ENCODE results near the gene SLC9A9. TPM values are rescaled to one million over a fixed set of nuclear protein-coding genes. Genes with fewer than 3 reads are reported as not detected.

Gene SLC9A9
- total and polyA plus RNA-seq, 12 donors = 1.3 to 8.4 (median 3.0) TPM

- no peaks in the 10 kb centered on the region for H3K9me3 ChIP-seq
- no peak for TF ChIP-seq CTCF (IDR thresholded peaks at IDR 0.05)
Observed at GRCh38 chr3:143850877-143851276, 2.6 kb upstream of the SLC9A9 start.

GRCh38 chr3:143849854-143850549 is 1.7 kb upstream of the SLC9A9 start:
- intact Hi-C loops (cut with DNase I) = loop anchor here in 1 of 10 donors (10.0 kb wide), 1 partner anchor 75 kb away; no protein-coding TSS in a partner anchor
- ATAC-seq = peak in 6 of 8 donors; percentile 37 to 81 (median 55)
- Histone ChIP-seq H3K36me3 (no peaks in the 10 kb centered on the region), H3K27me3 (no peaks in the 10 kb centered on the region), H3K9me3 (no peaks in the 10 kb centered on the region), H3K27ac (peak overlapping the region in 1 of 10 donors; percentile 32), H3K4me3 (no peak overlapping the region), H3K4me1 (peaks cover 0 to 46% (median 4%) of the 10 kb centered on the region in 9 donors)
- DNase-seq = no peak
- TF ChIP-seq CTCF (IDR thresholded peaks at IDR 0.05) = no peak
- 30 to 42% methylated on average over 4 of the region's 4 CpGs for WGBS, 2 donors

More at GRCh38 chr3:143850877-143851276, 2.6 kb upstream of the SLC9A9 start:
- intact Hi-C loops (cut with DNase I) = no loop called here
- H3K4me1 ChIP-seq = peaks cover 0 to 44% (median 4%) of the 10 kb centered on the region in 9 donors
- no peak overlapping the region for H3K27ac ChIP-seq
- H3K27me3 ChIP-seq = no peaks in the 10 kb centered on the region
- H3K36me3 ChIP-seq = no peaks in the 10 kb centered on the region
- H3K4me3 ChIP-seq = no peak overlapping the region
- no peak for ATAC-seq
- DNase-seq = no peak

- no peak for TF ChIP-seq CTCF (IDR thresholded peaks at IDR 0.05)
- peaks cover 0 to 46% (median 4%) of the 10 kb centered on the region in 9 donors for H3K4me1 ChIP-seq
- no peaks in the 10 kb centered on the region for H3K36me3 ChIP-seq
- DNase-seq = no peak
- whole genome bisulfite sequencing, 2 donors = 60 to 64% methylated on average over 2 of the region's 2 CpGs
- no peak for ATAC-seq
- no peaks in the 10 kb centered on the region for H3K9me3 ChIP-seq
- peak overlapping the region in 2 of 10 donors; percentile 50 to 83 for H3K27ac ChIP-seq
- H3K4me3 ChIP-seq = peak overlapping the region in 7 of 10 donors; percentile 33 to 68 (median 66)
- no peaks in the 10 kb centered on the region for H3K27me3 ChIP-seq
- intact Hi-C loops (cut with DNase I) = loop anchor here in 1 of 10 donors (10.0 kb wide), 1 partner anchor 74 kb away; no protein-coding TSS in a partner anchor
Observed at GRCh38 chr3:143848704-143849103, 436 bp upstream of the SLC9A9 start.

GRCh38 chr3:143843587-143843986 is 4.7 kb downstream of the SLC9A9 start:
- intact Hi-C loops (cut with DNase I) = loop anchor here in 1 of 10 donors (10.0 kb wide), 1 partner anchor 69 kb away; no protein-coding TSS in a partner anchor
- ATAC-seq (no peak), DNase-seq (no peak)
- no peaks in the 10 kb centered on the region for H3K36me3 ChIP-seq
- H3K4me1 ChIP-seq = peaks cover 0 to 52% (median 2%) of the 10 kb centered on the region in 9 donors
- H3K9me3 ChIP-seq = no peaks in the 10 kb centered on the region
- H3K27me3 ChIP-seq = no peaks in the 10 kb centered on the region
- no peak overlapping the region for H3K27ac ChIP-seq
- no peak overlapping the region for H3K4me3 ChIP-seq
- 95 to 96% methylated on average over 2 of the region's 2 CpGs for WGBS, 2 donors
- no peak for TF ChIP-seq CTCF (IDR thresholded peaks at IDR 0.05)

All from heart right ventricle (tissue), 16 donors.